HEK293 (cell line): Measurements from ENCODE around the gene KCTD21.

Source experiments
- HOXA7 ChIP-seq: sonication (generic); formaldehyde crosslinking; IDR thresholded peaks from 2 replicates; pipeline ENCODE4 v1.8.1; 2022; ENCODE audit warnings: missing genetic modification reagents, borderline replicate concordance
- RBAK ChIP-seq: fragments of 450-650 bp; formaldehyde crosslinking; IDR thresholded peaks from 2 replicates; pipeline ENCODE4 v1.5.1; 2016; ENCODE audit warnings: missing biosample characterization, missing genetic modification characterization
- ZNF398 ChIP-seq: fragments of 450-650 bp; formaldehyde crosslinking; IDR thresholded peaks from 2 replicates; pipeline ENCODE4 v1.5.1; 2017; ENCODE audit warnings: missing biosample characterization, missing genetic modification characterization
- ZSCAN5A ChIP-seq: fragments of 450-650 bp; formaldehyde crosslinking; IDR thresholded peaks from 2 replicates; pipeline ENCODE4 v1.5.1; 2016; ENCODE audit warnings: missing biosample characterization, missing genetic modification characterization

GRCh38 chr11:78201096-78201818 is 12.8 kb upstream of the KCTD21 start:
- TF ChIP-seq HOXA7 (CRISPR knock-in tag): no peak
- TF ChIP-seq ZNF398 (tag by site-specific recombination): no peak
- TF ChIP-seq RBAK (tag by site-specific recombination): no peak
- TF ChIP-seq ZSCAN5A (tag by site-specific recombination): no peak
